Pericardium fibroblast (primary cell): ENCODE measurements around the gene TOP2A. TPM values are rescaled to one million over a fixed set of nuclear protein-coding genes. Genes with fewer than 3 reads are reported as not detected.

Experiments used
- total RNA-seq: library from RNA; depleted of rRNA; stranded (reverse); fragments of >200 nt; gene quantifications from 2 replicates; pipeline ENCODE4 v1.2.3, GENCODE V29; 2015

TOP2A gene
- 3.1 and 6.3 TPM in 2 replicates for total RNA-seq

GRCh38 chr17:40417609-40418427, at the start of gene TOP2A:
TSS of gene TOP2A (minus strand) at chr17:40417896. CDS start at chr17:40417791, 105 bp downstream.

DNA sequence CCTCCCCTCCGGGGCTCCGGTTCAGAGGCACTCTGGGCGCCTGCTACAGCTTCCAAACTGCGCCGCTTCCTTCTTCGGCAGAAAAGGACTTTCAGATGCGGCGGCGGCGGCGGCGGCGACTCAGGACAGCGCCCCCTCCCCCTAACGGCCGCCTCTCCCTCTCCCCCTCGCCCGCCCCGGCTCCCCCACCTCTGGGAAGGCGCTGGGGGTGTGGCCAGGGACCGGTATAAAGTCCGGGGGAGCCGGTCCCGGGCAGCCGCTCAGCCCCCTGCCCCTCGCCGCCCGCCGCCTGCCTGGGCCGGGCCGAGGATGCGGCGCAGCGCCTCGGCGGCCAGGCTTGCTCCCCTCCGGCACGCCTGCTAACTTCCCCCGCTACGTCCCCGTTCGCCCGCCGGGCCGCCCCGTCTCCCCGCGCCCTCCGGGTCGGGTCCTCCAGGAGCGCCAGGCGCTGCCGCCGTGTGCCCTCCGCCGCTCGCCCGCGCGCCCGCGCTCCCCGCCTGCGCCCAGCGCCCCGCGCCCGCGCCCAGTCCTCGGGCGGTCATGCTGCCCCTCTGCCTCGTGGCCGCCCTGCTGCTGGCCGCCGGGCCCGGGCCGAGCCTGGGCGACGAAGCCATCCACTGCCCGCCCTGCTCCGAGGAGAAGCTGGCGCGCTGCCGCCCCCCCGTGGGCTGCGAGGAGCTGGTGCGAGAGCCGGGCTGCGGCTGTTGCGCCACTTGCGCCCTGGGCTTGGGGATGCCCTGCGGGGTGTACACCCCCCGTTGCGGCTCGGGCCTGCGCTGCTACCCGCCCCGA, 25.7 kb upstream of the TOP2A start, which contains the start of gene IGFBP4:
TSS of gene IGFBP4 (plus strand) at position 255 of the 792 bp plus-strand sequence. CDS start at position 541, 286 bp downstream.

GRCh38 chr17:40364121-40364861, 53.4 kb downstream of the TOP2A start, which contains the start of gene GJD3:
TSS of gene GJD3 (minus strand) at chr17:40364737. CDS start at chr17:40363815, 922 bp downstream.

Other genes starting within 250 kb of the TOP2A start
- 1.4 and 2.0 TPM in 2 replicates for gene RAPGEFL1, start 240.4 kb downstream of the TOP2A start, total RNA-seq
- 5.4 and 7.0 TPM in 2 replicates for gene WIPF2, start 198.6 kb downstream of the TOP2A start, total RNA-seq
- gene CDC6, start 130.0 kb downstream of the TOP2A start, total RNA-seq, result 0.93 and 1.3 TPM in 2 replicates
- 52.8 and 61.3 TPM in 2 replicates for gene RARA, start 108.7 kb downstream of the TOP2A start, total RNA-seq
- 1.4 and 6.9 TPM in 2 replicates for gene GJD3, start 53.2 kb downstream of the TOP2A start, total RNA-seq
- gene IGFBP4, start 25.6 kb upstream of the TOP2A start, total RNA-seq, result 377 and 471 TPM in 2 replicates
- 7.5 TPM in 1 of 2 replicates, not detected in the other for gene TNS4, start 83.7 kb upstream of the TOP2A start, total RNA-seq
- gene CCR7, start 147.6 kb upstream of the TOP2A start, total RNA-seq, result not detected in 2 replicates
- 59.0 and 85.1 TPM in 2 replicates for gene SMARCE1, start 229.9 kb upstream of the TOP2A start, total RNA-seq
- not detected in 2 replicates for gene KRT222, start 247.3 kb upstream of the TOP2A start, total RNA-seq